ENCODE measurements around the gene KLHL13.
A peak's percentile ranks its signal among the peaks of the same experiment; 100 is the strongest.

Gene KLHL13

GRCh38 chrX:118049713-118050112 is 66.9 kb downstream of the KLHL13 start:
- TF ChIP-seq CTCF (IDR thresholded peaks at IDR 0.05; ENCODE audit: insufficient read depth, low read depth, low read length, missing control alignments): no peak
- DNase-seq (ENCODE audit: low read depth): no peak
- no peak overlapping the region for H3K4me3 ChIP-seq (ENCODE audit: low read depth, low read length)

DNA sequence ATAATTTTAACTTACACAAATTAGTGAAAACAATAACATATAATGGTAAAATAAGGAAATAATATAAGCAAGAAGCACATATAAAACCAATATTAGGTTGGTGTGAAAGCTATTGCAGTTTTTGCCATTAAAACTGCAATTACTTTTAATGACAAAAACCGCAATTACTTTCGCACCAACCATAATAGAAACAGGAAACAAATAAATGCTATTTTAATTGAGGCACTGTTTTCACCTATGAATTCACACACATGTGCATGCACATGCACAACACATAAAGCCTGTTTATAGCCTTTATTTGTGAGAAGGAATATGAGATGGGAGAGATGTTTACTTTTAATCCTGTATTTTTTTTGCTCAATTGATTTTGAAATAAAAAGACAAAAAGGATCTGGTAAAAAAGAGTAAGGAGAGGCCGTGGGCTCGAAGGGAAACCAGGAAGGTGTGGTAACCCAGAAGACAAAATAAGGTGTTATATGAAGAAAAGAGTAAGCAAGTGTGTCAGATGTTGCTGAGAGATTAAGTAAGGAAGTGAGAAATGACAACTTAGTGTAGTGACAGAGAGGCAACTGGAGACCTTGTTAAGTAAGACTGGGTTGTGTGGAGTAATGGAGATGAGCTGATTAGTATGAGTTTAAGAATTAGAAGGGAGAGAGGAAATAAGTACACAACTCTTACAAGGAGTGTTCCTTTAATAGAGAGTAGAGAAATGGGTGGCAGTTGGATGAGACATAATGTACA is 69.0 kb downstream of the KLHL13 start:
- H3K4me3 ChIP-seq (ENCODE audit: low read depth, low read length): no peak overlapping the region
- no peak for TF ChIP-seq CTCF (IDR thresholded peaks at IDR 0.05; ENCODE audit: insufficient read depth, low read depth, low read length, missing control alignments)
- no peak for DNase-seq (ENCODE audit: low read depth)

DNA sequence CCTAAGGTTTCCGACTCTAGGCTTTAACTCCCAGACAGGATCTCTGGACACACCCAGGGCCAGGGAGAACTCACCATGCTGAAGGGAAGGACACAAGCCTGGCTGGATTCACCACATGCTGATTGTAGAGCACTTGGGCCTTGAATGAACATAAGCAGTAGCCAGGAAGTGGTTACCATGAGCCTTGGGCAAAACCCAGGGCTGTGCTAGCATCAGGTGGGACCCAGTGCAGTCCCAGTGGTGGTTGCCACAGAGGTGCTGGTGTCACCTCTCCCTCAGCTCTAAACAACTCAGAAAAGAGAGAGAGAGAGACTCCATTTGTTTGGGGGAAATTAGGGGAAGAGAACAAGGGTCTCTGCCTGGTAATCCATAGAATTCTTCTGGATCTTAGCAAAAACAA is 77.0 kb downstream of the KLHL13 start:
- no peak for TF ChIP-seq CTCF (IDR thresholded peaks at IDR 0.05; ENCODE audit: insufficient read depth, low read depth, low read length, missing control alignments)
- no peak overlapping the region for H3K4me3 ChIP-seq (ENCODE audit: low read depth, low read length)
- peak; percentile 30 for DNase-seq (ENCODE audit: low read depth)

DNA sequence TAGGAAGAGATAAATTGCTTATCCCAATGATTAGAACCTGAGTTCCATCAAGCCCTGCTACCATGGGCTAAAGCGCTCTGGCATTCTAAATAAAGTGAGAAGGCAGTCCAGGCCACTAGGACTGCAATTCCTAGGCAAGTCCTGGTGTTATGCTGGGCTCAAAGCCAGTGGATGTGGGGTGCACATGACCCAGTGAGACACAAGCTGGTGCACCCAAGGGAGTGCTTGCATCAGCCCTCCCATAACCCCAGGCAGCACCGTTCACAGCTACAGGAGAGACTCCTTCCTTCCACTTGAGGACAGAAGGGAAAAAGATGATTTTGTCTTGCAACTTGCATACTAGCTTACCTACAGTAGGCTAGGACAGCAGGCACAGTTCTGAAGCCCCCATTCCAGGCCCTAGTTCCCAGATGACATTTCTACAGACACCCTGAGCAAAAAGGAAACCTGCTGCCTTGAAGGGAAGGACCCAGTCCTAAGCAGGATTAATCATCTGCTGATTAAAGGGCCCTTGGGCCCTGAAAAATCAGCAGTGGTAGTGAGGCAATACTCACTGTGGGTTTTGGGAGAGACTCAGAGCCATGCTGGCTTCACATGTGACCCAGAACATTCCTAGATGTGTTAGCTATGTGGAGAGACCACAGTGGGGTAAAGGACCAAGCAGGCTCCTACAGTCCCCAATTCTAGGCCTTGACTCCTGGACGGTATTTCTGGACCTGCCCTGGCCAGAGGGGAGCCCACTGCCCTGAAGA is 77.8 kb downstream of the KLHL13 start:
- no peak overlapping the region for H3K4me3 ChIP-seq (ENCODE audit: low read depth, low read length)
- no peak for TF ChIP-seq CTCF (IDR thresholded peaks at IDR 0.05; ENCODE audit: insufficient read depth, low read depth, low read length, missing control alignments)
- DNase-seq (ENCODE audit: low read depth): no peak

DNA sequence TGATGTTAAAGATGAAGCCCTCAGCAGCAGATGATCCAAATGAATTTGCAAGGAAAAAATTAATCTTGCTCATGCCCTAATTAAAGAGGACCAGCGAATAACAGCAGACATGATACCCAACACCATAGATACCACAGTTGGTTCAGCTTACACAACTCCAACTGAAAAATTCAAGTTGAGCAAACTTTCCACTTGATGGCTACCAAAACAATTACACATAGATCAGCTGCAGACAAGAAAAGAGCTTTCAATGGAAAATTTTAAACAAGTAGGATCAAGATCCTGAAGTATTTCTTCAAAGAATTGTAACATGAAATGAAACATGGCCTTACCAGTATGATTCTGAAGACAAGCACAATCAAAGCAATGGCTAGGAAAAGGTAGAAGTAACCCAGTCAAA is 90.0 kb downstream of the KLHL13 start:
- DNase-seq (ENCODE audit: low read depth): no peak
- no peak for TF ChIP-seq CTCF (IDR thresholded peaks at IDR 0.05; ENCODE audit: insufficient read depth, low read depth, low read length, missing control alignments)
- no peak overlapping the region for H3K4me3 ChIP-seq (ENCODE audit: low read depth, low read length)

DNA sequence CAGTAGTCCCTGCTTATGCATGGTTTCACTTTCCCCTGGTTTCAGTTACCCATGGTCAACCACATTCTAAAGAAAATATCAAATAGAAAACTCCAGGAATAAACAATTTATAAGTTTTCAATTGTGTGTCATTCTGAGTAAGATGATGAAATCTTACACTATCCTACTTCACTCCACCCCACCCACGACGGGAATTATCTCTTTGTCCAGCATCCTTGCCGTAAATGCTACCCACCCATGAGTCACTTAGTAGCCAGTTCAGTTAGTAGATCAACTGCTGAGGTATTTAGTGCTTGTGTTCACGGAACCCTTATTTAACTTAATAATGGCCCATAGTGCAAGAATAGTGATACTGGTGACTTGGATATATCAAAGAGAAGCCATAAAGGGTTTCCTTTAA is 91.4 kb downstream of the KLHL13 start:
- no peak for TF ChIP-seq CTCF (IDR thresholded peaks at IDR 0.05; ENCODE audit: insufficient read depth, low read depth, low read length, missing control alignments)
- no peak overlapping the region for H3K4me3 ChIP-seq (ENCODE audit: low read depth, low read length)
- no peak for DNase-seq (ENCODE audit: low read depth)
